GM18517 (cell line): ENCODE data around the gene KIF26A.
"Not testable (repeated sequence)": the region's sequence is repeated elsewhere in the genome, so short reads cannot be mapped to it uniquely, and the experiment has no call there.

Experiments
- ATAC-seq: cut with Tn5 transposase; IDR thresholded peaks from one replicate; pipeline ENCODE4 v1.9.1; 2021; ENCODE audit warnings: mild to moderate bottlenecking, moderate library complexity; ENCODE audit not compliant: unreplicated experiment

KIF26A gene

DNA sequence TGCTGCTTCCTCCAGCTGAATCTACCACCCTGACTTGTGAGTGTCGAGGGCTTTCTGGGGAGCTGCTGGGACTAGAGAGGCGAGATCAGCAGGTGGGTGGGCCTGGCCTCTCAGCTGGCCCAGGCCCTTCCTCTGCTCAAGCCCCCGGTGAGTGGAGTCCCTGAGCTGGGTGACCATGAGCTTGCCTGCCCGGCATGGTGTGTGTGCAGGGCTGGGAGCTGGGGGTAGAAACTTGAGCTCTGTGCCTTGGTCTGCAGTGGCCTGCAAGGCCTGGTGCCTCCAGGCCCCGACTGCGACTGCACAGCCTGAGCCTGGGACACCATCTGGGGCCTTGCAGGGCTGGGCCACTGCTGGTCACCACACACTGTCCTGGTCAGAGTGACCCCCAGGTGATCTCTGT is 67.4 kb downstream of the KIF26A start:
- no peak for ATAC-seq

DNA sequence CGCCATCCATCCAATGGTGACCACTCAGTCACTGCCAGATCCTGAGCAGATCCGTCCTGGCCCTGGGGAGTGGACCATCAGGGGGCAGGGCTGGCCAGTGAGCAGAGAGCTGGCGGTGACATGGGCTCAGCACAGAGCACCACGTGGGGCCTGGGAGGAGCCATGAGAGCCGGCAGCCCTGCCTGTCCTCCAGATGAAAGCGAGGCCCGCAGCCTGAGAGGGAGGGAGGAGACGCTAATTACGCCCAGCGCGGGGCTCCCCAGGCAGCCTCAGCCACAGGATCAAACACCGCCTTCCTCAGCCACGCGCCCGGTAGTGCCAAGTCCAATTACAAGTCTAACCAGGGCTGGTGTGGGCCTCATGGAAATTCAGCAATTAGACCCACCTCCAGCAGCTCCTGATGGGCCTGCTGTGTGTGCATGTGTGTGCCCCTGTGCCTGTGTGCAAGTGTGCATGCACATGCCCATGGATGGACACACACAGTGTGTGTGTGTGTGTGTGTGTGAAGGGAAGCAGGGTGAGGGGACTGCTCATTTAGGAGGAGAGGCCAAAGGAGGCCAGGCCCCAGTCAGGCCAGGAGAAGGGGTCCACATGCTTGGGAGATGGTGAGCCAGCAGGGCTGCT is 68.0 kb downstream of the KIF26A start:
- no peak for ATAC-seq

GRCh38 chr14:104207142-104208014 is 69.0 kb downstream of the KIF26A start:
- ATAC-seq: no peak

DNA sequence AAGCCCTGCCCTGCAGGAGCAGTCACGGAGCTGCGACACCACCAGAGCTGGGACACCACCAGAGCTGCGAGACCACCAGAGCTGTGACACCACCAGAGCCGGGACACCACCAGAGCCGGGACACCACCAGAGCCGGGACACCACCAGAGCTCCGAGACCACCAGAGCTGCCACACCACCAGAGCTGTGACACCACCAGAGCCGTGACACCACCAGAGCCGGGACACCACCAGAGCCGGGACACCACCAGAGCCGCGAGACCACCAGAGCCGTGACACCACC is 69.6 kb downstream of the KIF26A start:
- not testable (repeated sequence) for ATAC-seq

DNA sequence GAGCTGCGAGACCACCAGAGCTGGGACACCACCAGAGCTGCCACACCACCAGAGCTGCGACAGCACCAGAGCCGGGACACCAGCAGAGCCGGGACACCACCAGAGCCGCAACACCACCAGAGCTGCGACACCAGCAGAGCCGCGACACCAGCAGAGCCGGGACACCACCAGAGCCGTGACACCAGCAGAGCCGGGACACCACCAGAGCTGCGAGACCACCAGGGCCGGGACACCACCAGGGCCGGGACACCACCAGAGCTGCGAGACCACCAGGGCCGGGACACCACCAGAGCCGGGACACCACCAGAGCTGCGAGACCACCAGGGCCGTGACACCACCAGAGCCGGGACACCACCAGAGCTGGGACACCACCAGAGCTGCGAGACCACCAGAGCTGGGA is 69.9 kb downstream of the KIF26A start:
- not testable (repeated sequence) for ATAC-seq

GRCh38 chr14:104209071-104209470 is 70.7 kb downstream of the KIF26A start:
- ATAC-seq: not testable (repeated sequence)

- ATAC-seq: no peak
These were observed 71.8 kb downstream of the KIF26A start for GRCh38 chr14:104209985-104210816.

GRCh38 chr14:104210817-104211195 is 72.4 kb downstream of the KIF26A start:
- ATAC-seq: no peak

DNA sequence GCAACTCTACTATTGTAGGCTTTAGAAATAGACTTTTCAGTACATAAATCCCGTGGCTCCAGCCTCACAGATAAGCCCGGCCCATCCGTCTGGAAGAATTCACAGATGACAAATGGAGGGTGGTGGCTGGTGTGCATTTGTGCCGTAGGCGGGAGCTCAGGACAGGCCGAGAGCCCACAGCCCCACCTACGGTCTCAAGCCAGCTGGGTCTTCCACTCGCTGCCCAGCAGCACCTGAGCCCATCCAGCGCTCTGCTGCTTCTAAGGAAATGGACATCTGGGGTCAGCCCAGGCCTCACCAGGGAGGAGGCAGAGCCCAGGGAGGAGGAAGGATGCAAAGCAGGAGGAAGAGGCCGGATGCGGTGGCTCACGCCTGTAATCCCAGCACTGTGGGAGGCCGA is 72.8 kb downstream of the KIF26A start:
- no peak for ATAC-seq

- no peak for ATAC-seq
These were observed 73.4 kb downstream of the KIF26A start for GRCh38 chr14:104211741-104212140.

GRCh38 chr14:104212206-104213095 is 74.1 kb downstream of the KIF26A start:
- no peak for ATAC-seq

DNA sequence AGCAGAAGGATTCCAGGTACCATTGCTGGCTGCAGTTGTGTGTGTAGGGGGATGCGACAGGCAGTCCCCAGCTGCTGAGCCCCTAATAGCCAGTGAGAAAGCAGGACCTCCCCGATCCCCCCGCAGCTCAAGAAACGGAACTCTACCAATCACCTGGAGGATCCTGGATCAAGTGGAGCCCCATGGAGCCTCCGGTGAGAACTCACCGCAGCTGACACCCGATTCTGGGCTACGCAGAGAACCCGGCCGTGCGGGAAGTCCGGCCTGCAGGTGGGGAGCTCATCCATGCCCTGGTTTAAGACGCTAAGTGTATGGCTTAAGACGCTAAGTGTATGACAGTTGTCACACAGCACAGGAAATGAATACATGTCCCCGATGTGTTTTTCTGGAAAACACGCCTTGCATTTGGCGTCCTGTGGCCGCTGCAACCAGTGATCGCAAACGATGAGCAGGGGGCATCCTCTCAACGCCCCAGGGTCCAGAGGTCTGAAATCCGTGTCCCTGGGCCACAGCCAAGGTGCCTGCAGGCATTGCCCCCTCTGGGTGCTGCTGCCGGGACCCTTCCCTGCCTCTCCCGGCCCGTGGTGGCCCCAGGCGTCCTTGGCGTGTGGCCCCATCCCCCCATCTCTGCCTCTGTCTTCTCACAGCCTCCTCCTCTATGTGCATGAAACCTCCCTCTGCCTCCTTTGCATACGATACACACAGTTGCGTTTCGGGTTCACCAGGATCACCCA is 75.1 kb downstream of the KIF26A start:
- no peak for ATAC-seq

DNA sequence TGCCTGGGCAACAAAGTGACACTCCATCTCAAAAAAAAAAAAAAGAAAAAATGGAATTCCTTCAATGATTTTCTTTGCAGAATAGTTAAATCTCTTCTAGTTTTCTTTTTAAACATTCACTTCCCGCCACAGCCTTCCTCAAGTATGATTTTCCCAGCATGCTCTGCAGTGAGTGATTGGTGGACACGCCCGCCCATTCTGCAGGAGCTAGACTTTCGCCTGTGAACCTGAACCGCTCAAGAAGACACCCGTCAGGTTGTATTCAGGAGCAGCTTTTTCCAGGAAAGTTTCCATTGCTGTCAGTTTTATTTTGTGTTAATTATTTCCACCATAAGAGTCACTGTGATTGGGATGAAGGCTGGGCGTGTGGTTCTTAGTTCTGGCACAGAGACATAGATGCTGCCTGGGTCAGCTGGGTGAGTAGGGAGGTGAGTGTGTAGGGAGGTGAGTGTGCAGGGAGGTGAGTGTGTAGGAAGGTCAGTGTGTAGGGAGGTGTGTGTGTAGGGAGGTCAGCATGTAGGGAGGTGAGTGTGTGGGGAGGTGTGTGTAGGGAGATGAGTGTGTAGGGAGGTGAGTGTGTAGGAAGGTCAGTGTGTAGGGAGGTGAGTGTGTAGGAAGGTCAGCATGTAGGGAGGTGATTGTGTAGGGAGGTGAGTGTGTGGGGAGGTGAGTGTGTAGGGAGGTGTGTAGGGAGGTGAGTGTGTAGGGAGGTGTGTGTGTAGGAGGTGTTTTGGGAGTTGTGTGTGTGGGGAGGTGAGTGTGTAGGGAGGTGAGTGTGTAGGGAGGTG is 76.2 kb downstream of the KIF26A start:
- no peak for ATAC-seq

- ATAC-seq: no peak
These were observed 77.4 kb downstream of the KIF26A start for GRCh38 chr14:104215706-104216334.

GRCh38 chr14:104216457-104216856 is 78.1 kb downstream of the KIF26A start:
- ATAC-seq: no peak

DNA sequence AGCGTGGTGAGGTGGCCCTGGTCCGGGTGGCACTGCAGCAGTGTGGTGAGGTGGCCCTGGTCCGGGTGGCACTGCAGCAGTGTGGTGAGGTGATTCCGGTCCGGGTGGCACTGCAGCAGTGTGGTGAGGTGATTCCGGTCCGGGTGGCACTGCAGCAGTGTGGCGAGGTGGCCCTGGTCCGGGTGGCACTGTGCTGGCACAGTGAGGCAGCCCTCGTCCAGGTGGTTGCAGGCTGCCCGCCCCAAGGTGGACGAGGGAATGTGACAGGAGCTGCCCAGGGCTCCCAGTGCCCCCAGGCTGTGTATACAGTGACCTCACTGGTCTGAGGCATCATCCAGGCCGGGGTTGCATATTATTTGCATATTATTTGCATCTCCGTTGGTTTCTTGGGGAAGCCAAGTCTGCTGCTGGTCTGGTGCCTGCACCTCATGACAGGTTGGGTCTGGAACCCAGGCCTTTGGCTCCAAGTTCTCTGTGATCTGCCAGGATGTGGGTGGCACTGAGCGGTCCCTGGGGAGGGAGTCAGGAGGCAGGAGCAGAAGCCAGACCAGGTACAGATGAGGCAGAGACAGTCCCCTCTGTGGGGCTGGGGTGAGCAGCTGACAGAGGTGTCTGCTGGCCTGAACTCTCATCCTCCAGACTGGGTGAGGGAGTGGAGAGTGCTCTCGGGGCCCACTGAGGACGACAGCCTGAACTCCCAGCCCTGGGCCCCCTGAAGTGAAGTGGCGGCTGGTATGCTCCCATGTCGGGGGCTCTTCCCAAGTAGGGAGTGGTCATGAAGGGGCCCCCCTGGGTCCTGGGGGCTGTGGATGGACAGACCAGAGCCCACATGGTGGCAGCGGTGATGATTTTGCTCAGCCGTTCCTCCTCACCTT is 79.3 kb downstream of the KIF26A start:
- no peak for ATAC-seq

DNA sequence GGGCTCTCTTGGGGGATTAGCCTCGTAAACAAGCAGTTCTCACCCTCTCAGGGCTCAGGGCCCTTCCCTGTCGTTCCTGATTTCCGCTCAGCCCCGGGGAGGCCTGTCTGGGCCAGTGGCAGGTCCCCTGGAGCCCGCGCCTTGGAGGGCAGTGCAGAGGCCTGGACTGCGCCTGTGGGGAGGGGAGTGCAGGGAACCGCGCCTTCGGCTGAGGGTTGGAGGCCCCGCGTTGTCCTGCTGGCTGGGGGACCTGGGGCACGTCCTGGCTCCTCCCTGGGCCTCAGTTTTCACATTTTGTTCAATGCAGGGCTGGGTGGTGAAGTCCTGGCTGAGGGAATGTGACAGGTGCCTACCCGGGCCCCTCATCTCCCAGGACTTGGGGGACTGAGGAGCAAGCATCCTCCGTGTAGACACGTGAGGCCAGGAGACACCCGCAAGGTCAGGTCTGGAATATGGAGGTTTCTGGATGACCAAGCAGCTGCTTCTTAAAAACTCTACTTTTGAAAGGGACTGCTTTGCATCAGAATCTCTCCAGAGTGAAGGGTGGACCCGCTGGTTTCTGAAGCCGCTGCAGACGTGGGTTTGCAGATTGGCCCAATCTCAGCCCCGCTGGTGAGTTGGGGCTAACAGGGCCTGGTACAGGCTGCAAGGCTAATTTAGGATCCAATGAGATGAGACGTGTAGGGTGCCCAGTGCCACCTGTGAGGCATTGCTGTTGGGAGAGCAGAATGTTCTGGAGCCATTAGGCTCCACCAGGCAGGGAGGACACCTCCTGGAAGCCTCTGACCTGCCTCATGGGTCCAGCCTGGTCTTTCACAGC is 80.2 kb downstream of the KIF26A start:
- no peak for ATAC-seq
